NCI-H2196 treated with DMSO at 0.1 percent for 48 hours (cell line): ENCODE measurements around the gene PTCH1.
A peak's percentile ranks its signal among the peaks of the same experiment; 100 is the strongest.

Experiments used
- DNase-seq: peaks from one replicate; lab custom pipeline; 2025; ENCODE audit not compliant: unreplicated experiment; lab: John Stamatoyannopoulos, UW

Gene PTCH1

GRCh38 chr9:95465115-95465514, 51.7 kb downstream of the PTCH1 start:
- DNase-seq, result no peak

- no peak for DNase-seq
These were observed 53.4 kb downstream of the PTCH1 start for GRCh38 chr9:95463148-95464060.

DNA sequence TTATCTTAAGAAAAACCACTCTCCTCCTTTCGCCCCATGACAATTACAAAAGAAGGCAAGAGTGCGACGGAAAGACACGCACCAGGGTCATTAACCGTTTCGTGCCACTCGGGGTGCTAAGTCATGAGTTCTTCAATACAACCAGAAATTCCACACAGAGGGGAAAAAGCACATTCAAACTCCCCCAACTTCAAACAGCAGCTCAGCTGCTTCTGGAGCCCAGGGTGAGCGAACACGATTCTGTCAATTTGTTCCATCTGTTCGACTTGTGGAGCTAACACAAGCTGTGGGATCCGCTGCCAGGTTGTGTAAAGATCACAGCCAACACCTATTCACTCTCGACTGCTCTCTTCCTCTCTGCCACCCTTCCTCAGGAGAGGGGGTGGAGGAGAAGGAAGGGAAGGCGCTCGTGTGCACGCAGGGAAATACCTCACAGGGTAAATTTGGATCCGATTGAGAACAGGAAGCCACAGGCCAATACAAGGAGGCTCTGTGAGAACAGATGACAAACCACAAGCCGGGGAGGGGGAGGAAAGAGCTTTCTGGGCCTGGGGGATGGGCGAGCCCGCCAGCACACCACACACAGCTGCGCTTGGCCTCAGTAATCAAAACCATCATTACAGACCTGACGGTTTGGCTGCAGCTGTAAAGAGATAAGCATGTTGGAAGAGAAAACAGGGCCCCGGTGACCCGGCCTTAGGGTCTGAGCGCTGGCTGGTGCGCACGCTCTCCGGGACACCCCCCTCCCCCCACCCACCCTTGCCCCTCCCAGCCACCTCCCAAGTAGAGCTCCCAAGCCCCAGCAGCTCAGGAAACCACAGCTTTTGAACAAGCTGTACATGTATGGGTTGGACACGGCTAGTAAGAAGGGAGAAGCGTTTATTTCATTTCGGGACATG, 54.3 kb downstream of the PTCH1 start:
- peak; percentile 74 for DNase-seq

DNA sequence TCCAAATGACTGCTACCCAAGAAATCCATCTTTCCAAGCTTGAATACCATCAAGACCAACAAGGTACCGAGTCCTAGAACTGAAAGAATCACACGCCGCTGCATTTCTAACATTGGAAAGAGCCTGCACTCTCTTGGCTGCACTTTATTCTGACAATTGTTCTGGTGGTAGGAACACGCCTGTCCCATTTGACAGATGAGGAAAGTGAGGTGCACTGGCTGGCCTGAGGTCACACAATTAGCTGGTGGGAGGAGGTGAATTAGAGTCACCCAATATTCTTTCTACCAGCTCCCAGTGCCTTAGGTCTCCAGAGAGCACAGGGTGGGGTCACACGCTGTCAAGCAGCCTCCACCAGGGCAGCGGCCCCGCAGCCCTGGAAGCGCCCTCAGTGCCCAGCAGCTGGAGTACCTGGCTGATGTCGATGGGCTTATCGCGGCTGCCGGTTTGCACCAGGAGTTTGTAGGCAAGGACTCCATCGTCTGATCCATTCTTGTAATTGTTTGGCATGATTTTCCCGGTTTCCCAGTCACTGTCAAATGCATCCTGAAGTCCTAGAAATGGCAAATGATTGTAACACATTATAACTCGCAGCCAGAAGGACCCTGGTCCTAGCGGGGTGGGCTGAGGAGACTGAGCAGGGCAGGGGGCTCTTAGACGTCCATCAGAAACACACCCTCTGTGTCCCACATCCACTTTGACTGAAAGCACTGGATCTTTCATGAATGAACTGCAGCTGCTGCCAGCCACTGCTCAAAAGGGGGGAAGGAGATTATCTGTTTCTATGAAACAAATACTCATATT, 55.1 kb downstream of the PTCH1 start:
- no peak for DNase-seq

- DNase-seq, result no peak
These were observed 56.1 kb downstream of the PTCH1 start for GRCh38 chr9:95460518-95461164.

- DNase-seq, result no peak
These were observed 56.8 kb downstream of the PTCH1 start for GRCh38 chr9:95459851-95460517.

DNA sequence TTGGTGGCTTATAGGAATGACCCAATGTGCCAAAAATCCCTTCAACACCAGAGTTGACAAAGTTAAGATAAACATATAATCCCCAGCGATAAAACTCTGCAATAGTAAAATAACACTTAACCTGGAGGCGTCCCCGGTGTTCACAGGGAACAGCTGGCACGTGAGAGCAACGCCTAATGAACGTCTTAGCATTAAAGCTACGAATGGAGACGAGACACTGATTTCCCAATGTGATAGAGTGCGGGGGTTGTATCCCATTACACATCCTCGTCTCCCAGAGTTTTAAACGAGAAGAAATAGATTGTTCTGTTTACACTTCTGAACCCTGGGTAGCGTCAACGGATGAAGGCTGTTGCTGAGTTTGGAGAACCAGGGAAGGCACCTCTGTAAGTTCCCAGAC, 57.6 kb downstream of the PTCH1 start:
- DNase-seq, result no peak

DNA sequence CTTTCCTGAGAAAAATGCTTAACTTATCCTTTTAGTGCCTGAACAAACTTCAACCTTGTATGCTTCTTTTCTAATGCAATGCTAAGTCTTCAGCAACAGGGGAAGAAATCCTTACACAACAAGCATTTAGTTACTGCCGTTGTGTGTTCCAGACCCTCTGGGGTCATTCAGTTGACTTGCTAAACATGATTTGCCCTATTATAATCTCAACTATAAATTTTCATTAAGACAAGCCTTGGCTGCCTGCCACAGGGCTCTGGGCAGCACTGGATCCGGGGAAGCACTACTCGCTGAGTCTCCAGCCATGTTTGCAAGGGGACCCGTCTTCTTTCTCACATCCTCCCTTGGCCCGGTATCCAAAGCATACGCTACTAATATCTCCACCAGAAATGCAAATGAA, 58.1 kb downstream of the PTCH1 start:
- no peak for DNase-seq

DNA sequence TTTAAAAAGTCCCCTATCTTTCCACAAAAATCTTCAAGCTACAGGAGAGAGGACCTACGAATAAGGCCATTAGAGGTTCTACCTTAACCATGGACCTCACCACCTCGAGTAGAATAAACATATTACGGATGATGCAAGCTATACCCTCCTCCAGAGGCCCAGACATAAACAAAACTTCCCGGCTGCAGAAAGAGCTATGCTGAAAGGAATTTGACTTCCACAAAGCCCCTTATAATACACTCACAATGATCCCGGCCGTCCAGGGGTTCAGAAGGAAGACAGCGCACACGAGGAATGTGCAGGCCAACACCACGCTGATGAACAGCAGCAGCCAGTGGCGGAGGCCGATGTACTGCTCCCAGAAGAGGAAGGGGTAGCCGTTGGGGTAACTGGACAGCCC, 59.0 kb downstream of the PTCH1 start:
- no peak for DNase-seq

- no peak for DNase-seq
These were observed 61.1 kb downstream of the PTCH1 start for GRCh38 chr9:95455714-95456113.

DNA sequence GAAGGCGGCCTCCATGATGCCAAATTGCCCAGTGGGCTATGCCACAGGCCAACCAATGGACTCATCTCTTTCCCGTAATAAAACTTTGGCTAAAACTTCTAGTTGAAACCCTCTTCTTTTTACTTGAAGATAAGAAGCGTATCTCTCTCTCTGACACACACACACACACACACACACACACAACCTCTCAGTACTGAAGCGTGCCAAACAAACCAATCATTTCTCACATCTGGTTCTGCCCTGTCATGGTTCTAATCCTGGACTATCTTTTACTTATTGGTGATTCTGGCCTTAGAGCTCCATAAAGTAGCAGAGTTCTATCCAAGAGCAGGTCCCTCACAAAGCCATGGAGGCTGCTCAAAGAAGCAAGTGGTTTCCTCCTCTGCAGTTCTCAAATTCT, 64.6 kb downstream of the PTCH1 start:
- no peak for DNase-seq

GRCh38 chr9:95451065-95451426, 65.7 kb downstream of the PTCH1 start:
- no peak for DNase-seq

DNA sequence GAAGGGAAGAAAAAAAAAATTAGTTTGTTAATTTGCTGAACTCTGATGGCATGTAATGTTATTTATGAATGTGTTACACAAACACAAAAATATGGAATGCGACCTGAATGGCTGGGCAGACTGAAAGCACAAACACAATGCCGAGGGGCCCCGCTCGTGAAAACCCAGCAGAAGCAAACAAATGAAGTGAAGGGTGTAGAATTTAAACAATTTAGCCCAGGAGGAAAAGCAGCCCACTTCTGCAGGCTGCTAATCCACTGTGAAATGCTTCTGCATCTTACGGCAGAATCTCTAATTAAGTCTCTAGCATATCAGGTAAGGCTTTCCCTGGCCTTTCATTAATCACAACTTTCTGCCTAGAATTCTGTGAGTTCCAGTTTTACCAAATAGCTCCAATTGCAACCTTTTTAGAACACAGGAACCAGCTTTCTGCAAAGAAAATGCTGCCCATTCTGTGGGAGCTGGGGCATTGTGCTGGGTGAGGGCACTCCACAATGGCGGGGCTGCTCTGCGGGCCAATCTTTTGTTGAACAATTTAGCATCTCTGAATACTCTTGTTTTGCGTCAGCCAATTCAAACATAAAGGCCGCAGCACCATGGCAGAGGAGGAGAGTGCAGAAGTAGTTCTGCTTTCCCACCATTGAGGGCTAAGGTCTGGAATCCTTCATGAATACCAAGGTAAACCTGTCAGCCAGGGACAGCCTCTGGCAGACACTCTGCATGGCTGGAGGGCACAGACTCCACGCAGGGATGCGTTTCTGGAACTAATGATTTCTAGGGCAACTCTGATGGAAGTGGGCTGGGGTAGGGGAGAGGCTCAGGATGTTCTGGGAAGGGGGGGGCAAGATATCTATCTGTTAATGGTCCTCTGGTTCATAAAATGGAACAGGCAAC, 66.4 kb downstream of the PTCH1 start:
- DNase-seq, result no peak

DNA sequence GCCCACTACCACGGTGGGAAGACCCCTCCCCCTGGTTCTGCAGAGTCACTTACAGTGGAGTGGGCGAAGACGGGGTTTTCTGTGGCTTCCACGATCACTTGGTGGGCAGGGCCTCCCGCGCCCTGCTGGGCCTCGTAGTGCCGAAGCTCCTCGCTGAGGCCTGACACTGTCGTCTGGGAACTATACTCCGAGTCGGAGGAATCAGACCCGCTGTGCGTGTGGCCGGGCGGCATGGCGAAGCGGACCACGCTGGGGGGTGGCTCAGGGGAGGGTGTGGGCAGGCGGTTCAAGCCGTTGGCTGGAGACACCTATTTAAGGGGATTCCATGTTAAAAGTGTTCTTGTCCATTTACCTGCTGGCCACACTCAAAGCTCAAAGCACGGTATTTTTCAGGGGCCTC, 67.8 kb downstream of the PTCH1 start:
- DNase-seq, result no peak

DNA sequence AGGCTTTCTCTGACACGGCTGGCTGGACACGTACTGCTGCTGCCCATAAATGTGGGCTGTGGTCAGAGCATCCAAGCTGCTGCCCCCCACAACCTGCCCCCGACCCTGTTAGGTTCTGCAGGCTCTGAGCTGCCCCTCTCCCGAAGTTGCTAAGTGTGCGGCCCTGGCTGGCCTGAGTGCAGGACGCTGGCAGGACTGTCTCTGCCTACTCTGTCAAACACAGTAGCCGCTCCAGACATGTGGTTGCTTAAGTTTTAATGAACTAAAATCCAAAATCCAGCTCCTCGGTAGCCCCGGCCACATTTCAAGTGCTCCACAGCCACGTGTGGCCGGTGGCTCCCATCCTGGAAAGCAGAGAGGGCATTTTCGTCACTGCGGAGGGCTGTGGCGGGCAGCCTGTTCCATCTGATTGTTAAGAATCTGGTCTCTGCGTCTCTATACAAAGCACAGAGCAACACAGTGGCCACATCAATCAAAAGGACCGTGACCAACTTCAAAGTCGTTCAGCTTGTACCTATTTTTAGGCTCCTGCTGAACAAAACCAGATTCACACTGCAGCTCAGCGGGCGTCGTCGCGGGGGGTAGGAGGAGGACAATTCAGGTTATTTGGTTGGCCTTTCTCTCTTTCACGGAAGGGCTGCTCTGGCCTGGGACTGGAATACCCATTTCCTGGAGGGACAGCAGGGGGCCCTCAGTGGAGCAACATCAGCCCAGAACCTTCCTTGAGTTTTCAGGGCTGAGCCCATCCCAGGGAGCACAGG, 68.9 kb downstream of the PTCH1 start:
- no peak for DNase-seq

- DNase-seq, result no peak
These were observed 69.8 kb downstream of the PTCH1 start for GRCh38 chr9:95446984-95447383.

GRCh38 chr9:95446259-95446658, 70.5 kb downstream of the PTCH1 start:
- DNase-seq, result no peak

DNA sequence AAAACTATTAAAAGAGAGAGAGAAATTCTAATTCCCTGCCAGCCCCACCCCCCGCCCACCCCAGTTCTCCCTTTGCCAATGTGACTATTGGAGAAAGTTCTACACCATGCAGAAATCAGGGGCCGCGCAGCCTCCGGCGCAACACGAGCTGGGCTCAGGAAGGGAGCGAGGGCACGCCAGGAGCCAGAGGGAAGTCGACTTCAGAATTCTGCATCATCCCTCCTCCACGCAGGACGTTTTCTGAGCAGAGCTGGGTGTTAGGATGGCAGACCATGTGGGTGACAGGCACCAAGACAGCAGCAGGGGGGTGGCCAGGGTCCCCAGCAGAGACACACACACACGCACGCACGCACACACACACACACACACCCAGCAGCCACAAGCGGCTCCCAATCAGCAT, 72.6 kb downstream of the PTCH1 start:
- DNase-seq, result no peak

DNA sequence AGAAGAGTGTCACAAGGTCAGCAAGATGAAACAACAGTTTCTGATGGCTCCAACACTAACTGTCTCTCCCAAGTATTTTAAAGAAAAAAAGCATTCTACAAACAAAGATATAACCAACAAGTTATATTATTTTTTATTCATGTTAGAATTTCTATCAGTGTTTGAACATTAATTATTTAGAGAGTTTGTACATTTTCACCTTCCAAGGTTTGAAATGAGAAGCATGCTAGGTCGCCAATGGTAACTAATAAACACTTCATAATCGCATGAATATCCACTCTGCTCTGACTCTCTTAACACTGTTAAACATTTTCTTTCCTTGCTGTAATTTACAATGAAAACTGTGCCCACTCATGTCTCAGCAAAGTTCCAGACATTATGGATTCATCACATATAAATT, 73.5 kb downstream of the PTCH1 start:
- no peak for DNase-seq
